GM19455 (cell line): ENCODE results near the gene ATG4D.

Experiments used
- ATAC-seq: cut with Tn5 transposase; IDR thresholded peaks from one replicate; pipeline ENCODE4 v1.9.1; 2021; ENCODE audit not compliant: unreplicated experiment

The ATG4D gene

DNA sequence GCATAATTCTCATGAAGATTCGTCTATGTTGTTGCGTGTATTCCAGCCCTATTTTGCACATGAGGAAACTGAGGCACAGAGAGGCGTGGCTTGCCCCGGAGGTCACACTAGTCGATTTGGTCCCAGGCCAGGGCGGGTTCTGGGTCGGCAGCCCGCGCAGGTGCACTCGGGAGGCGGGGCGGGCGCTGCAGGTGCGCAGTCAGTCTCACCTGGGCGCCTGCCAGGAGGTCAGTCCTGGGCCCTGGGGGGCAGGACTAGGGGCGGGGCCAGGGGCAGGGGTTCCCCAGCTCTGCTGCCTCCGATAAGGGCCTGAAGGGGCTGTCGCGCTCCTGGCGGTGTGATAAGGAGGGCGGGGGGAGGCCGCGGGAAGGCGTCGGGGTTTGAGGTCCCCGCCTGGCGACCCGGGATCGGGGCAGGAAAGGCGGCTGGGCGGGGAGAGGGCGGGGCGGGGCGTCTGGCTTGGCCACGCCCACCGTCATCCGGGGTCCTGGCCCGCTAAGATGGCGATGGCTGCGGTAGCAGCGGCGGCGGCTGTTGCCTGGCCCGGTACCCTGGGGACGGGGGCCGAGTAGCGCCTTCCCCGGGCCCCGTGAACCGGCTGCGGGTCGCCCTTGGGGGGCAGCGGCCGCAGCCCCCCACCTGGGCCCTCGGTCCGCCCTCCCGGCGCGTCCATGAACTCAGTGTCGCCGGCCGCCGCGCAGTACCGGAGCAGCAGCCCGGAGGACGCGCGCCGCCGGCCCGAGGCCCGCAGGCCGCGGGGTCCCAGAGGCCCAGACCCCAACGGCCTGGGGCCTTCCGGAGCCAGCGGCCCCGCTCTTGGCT is at the start of gene ATG4D:
Gene ATG4D (plus strand): TSS at position 485 of the 822 bp plus-strand sequence. CDS start 187 bp downstream, at position 672.
- no peak for ATAC-seq

DNA sequence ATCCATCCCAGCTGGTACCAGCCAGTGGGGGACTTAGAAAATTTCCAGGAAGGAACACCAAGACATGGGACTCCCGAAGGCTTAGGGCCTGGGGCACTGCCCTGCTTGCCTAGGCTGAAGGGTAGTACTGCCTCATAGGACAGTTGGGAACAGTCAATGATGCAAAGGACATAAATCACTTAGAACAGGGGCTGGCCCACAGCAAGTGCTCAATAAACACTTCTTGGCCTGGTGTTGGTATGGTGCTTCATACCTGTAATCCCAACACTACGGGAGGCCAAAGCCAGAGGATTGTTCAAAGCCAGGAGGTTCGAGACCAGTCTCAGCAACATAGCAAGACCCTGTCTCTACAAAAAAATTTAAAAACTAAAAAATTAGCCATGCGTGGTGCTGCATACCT is 46.3 kb upstream of the ATG4D start:
- ATAC-seq = no peak

DNA sequence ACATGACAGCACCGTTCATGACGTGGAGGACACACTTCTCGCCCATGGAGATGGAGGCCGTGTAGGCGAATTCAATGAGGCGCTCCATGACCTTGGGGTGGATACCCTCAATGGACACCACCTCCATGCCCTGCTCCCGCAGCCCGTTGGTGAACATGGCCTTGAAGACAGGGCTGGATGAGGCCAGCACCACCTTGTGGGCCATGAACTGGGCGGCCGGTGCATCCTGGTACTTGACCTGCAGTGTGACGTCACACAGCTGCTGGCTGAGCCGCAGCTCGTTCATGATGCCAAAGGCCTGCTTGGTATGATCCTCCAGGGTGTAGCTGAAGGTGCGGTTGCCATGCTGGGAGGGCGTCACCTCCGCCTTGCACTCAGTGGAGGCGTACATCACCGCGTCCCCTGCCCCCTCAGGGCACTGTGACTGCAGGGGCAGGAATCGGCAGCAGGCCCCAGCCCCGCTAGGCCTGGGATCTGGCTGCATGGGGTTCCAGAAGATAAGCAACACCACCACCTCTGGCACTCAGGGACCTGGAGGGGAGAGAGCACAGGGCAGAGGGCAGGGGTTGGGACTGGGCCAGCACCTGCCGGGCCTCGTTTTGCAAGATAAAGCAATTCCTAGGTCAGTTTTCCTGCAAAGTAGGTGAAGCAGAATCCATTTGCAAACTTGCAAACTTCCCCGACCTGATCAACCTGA is 44.0 kb upstream of the ATG4D start:
- no peak for ATAC-seq

DNA sequence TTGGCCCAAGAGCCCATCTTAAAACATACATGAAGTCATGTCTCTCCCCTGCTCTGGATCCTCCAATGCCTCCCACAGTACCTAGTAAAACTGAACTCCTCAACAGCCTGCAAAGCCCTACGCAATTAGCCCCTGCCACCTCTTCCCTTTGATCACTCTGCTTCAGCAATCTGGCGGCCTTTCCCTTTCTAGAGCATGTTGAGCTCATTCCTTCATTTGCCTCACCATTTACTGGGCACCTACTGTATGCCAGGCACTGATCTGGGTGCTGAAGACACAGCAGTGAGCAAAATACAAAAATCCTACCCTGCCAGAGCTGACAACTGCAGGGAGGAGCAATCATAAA is 43.5 kb upstream of the ATG4D start:
- ATAC-seq = no peak

DNA sequence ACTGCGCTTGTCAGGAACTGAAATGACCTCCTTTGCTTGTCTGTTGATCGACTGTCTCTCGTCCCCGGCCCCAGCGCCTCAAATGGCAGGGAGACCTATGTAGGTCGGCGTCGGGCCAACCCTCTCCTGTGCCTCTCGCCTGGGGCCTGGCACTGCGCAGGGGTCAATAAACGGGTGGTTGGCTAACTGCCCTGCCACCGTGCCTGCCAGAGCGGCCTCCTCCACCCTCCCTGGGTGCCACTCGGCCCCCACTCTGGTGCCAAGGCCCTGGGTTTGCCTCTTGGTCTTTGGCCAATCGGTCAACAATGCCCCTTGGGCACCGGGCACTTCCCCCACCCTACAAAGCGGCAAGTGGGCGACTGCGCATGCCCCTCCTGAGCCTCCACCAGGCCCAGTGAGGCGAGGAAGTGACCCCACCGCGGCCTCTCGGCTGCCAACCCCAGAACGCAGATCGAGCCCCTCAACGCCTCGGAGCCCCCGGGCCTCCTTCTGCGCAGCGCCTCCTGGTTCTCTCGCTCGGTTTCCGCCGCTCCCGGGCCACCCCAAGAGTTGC is 41.7 kb upstream of the ATG4D start:
- peak; percentile 30 for ATAC-seq

DNA sequence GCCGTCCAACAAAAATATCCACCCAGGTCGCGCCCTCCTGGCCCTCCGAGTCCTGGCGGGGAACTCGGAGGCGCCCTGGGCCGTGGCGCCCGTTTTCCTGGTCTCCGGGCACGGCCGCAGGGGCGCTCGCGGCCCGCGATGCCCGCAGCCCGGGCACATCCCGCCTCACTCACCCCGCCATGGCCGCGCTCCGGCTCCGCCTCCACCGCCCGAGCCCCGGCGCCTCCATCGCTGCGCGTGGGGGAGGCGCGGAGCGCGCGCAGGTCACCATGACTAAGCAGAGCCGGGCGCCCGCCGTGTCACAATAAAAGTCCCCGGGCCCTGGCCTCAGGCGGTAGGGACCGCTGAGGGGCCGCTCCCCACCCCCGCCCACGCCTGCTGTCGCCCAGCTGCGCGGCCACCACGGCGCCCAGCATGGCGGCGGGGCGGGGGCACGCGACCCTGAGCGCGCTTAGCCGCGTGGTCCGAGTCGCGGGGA is 41.1 kb upstream of the ATG4D start:
- ATAC-seq = peak; percentile 73

DNA sequence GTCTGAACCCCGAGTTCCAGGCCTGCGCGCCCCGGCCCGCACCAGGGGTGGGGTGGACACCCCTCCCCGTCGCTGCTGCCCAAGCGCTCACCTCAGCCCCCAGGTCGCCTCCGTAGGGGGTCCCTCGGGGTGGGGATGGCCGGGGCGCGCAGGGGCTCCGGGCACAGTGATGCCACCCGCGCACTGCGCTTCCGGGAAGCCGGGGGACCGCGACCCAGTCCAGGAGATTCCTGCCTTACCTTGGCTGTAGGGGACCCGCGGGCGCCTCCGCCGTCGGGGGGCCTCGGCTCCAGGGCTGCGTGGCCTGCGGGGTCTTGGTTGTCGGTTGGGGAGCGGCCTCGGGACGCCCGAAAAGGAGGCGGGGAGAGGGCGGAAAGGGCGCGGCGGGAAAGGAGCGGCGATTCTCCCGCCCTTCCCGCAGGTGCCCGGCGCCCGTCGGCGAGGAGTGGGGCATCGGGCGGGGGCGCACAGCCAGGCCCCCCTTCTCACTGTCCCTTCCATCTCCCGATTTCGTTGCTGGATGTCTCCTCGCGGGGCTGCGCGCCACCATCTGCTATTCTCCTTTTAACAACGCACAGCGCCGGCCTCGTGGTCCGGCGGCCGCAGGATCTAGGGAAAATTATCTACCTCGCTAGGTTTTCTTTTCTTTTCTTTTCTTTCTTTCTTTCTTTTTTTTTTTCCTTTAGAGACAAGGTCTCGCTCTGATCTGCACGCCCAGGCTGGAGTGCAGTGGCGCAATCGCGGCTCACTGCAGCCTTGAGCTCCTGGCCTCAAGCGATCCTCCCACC is 40.5 kb upstream of the ATG4D start, which contains the start of gene KEAP1:
Gene KEAP1 (minus strand): TSS at position 355 of the 788 bp plus-strand sequence. CDS start 3,323 bp downstream, outside the sequence.
- peak; percentile 25 for ATAC-seq

DNA sequence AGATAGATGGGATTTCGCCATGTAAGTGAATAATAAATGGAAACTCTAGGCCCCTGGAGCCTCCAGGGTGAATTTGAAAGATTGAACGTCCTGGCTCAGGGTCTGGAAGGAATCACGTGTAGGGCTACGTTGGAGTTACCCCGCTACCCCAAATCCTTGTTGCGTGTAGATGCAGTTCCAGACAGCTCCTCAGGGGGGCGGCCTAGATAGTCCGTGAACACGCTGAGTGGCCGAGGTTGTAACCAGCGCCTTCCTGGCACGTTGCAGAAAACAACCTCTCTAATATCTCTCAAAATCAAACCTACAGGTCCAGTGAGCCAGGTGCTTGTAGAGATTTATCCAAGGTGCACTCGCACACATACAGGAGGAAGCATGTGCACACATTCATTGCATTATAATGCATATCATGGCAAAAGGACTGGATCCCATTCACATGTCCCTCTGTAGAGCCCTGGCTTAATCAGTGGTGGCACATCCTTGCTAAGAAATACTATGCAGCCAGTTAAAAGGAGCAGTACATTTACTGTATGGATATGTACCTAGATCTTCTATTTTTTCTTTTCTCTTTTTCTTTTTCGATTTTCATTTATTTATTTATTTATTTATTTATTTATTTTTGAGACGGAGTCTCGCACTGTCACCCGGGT is 38.0 kb upstream of the ATG4D start:
- ATAC-seq = no peak

DNA sequence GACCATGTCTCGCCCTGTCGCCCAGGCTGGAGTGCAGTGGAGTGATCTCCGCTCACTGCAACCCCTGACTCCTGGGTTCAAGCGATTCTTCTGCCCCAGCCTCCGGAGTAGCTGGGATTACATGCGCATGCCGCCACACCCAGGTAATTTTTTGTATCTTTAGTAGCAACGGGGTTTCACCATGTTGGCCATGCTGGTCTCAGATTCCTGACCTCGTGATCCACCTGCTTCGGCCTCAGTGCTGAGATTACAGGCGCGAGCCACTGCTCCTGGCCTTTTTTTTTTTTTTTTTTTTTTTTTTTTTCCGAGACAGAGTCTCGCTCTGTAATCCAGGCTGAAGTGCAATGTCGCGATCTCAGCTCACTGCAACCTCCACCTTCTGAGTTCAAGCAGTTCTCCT is 35.7 kb upstream of the ATG4D start:
- no peak for ATAC-seq

DNA sequence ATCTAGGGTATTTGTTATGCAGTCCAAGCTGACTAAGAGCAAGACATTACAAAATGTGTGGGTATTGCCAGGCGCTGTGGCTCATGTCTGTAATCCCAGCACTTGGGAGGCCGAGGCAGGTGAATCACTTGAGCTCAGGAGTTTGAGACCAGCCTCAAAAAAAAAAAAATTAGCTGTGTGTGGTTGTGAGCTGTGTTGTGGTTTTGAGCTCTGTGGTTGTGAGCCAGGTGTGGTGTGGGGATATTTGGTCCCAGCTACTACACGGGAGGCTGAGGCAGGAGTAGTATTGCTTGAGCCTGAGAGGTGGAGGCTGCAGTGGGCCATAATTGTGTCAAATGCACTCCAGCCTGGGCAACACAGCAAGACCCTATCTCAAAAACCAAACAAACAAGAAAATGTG is 35.0 kb upstream of the ATG4D start:
- ATAC-seq = no peak

DNA sequence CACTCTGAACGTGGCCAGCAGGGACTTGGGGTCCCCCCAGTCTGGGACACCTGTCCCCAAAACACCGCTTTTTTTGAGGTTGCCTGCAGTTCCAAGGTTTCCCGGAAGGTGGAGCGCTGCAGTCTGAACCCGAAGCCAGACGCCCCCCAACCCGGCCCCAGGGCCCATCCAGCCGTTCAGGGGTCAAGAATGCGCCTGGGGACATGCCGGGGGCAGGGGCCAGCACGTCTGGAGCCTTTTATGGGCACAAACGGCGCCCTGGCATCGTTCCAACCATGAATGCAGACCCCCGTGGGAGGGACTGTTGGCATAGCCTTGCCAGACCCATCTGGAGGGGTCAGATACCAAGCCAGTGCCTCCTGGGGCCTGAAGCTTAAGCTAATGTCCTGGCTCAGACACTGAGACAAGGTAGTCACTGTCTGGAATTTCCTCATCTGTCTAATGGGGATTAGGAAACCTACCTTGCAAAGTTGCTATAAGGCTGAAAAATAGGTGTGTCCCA is 33.4 kb upstream of the ATG4D start:
- ATAC-seq = no peak

DNA sequence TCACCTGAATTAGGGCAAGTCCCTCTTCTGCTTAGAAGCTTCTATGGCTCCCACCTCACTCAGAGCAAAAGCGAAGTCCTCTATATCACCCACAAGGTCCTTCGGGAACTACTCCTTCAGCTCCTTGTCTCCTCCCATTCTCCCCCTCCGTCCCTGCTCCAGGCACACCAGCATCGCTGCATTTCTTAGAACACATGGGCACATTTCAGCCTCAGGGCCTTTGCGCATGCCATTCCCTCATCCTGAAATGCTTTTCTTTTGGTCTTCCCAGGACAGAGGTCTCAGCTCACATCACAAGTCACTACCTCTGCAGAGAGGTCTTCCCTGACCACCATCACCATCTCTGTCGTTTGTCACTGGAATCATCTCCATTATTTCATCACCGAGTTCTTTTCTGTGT is 30.5 kb upstream of the ATG4D start:
- no peak for ATAC-seq

DNA sequence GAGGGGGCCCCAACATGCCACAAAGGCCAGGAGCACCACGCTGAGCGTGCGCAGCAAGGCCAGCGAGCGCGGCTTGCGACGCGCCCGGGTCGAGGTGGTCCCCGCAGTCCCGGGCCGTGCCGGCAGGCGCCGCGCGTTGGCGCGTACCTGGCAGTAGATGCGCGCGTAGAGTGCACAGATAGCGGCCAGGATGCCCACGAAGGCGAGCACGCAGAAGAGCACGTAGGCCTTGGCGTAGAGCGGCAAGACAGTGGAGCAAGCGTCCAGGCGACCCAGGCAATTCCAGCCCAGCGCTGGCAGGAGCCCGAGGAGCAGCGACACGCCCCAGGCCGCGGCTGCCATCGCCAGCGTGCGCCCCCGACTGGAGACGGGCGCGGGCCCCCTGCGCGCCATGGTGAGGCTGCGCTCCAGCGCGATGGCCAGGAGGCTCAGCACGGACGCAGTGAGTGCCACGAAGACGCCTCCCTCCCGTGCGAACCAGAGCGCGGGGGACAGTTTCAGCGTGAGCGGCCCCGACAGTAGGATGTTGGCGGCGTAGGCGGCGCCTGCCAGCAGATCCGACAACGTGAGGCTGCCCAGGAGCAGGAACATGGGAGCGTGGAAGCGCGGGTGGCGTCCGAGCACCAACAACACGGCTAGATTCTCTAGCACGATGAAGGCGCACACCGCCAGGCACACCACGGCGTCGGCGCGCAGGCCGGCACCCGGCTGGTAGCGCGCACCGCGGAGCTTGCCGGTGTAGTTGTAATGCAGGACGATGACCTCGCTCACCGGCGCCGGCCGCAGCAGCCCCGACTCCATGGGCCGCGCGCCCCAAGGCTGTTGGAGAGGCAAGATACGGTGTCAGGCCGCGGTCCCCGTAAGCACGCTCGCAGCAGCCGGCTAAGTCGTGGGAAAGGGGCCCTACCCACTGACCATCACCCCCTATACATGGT is 29.2 kb upstream of the ATG4D start:
- no peak for ATAC-seq

DNA sequence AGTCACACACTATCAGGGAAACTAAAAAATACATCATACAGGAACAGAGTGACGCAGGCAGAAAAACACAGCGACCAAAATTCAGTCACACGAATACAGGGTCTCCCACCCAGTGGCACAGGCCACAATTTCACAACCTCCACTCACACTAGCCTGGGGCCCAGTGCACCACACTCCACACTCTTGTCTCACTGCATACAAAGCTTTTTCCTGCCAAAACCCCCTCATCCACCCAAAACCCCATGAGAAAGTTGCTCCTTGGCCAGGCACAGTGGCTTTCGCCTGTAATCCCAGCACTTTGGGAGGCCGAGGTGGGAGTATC is 27.7 kb upstream of the ATG4D start:
- ATAC-seq = no peak

DNA sequence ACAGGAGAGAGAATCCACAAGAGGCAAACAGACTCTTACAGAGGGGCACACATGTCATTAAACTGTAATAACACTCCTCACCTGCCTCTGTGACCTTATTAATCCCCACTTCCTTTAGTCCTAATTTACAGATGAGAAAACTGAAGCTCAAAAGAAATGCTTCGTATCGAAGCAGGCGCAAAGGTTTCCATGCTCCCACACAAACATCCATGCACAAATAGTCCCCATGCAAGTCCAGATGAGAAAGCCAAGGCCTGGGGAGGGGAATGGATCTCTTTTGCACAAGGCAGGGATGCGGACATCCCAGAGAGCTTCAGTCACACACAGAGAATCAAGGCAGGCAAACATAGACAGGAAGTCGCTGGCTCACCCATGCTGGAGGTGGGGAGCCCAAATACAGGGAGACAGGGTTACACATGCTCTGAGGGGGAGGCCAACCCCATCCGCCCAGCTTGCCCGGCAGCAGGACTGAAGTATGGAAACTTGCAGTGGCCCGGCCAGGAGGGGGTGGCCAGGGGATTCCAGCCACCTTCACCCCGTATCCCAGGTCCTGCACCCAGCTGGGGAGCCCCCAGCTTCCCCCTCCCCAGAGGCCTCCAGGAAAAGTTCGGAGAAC is 26.9 kb upstream of the ATG4D start:
- ATAC-seq = no peak

DNA sequence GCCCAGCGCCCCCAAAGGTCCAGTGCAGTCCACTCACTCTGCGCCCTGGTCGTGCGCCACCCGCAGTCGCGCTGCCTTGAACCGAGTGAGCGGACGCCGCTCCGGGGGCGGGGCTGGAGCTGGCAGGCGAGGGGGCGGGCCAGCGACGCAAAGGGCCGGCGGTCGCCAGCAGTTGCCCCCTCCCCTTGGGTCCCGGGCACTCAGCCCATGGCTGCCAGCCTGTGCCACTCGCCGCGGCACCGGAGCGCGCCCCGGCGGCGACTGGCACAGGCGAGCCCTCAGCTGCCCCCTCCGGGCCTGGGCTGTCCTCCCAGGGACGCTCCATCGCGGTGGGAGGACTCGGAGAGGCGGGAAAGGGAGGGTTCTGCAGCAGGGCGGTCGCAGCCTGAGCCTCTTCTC is 26.3 kb upstream of the ATG4D start, which contains the start of gene S1PR5:
Gene S1PR5 (minus strand): TSS at position 87 of the 399 bp plus-strand sequence. CDS start 2,436 bp downstream, outside the sequence.
- ATAC-seq = no peak

DNA sequence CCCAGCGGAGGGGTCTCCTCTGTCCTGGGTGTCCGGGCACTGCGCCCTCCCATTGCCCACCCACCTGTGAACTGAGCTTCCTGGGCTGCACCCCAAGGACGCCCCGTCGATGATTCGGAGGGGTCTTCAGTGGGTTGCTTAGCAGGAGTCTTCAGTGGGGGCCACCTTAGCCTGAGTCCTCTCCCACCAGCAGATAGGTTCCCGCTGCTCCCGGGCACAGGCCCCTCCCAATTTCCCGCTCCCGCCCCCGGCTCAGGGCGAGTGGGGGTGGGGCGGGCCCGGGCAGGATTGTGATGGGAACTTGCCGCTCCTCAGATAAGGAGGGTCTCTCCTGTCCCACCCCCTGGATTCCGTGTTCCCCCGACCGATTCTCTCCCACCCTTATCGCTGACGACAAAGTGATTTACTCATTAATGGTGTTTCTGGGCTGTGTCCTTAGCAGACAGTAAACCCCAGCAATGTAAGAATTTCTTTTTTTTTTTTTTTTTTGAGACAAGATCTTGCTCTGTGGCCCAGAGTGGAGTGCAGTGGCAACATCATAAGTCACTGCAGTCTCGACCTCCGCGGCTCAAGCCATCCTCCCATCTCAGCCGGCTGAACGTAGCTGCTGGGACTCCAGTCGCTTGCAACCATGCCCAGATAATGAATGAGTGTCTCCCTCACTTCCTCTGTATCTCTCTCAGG is 25.8 kb upstream of the ATG4D start:
- no peak for ATAC-seq
